HG02798 (cell line): ENCODE measurements around the gene FAM3B.

ENCODE experiments used
- ATAC-seq: cut with Tn5 transposase; IDR thresholded peaks from one replicate; pipeline ENCODE4 v1.9.1; 2021; ENCODE audit warnings: mild to moderate bottlenecking; ENCODE audit not compliant: unreplicated experiment, poor library complexity

The FAM3B gene

DNA sequence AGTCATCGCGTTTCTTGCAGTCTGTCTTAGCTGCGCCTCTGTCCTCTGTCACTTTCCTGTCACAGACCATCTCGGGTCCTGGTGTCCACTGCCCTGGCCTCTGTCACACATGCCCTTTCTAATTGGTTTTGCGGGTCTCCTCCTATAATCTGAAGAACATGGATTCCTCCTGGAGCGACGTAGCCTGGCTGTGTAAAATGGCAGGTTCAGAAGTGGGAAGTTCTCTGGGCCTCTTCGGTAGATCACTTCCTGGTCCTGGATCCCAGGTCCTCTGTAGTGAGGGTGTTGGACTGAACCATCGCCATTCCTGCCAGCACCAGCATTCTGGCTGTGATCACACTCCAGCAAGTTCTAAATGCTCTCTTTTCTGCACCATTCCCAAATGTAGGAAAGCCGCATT lies 857 bp downstream of the FAM3B start:
- ATAC-seq, result no peak

DNA sequence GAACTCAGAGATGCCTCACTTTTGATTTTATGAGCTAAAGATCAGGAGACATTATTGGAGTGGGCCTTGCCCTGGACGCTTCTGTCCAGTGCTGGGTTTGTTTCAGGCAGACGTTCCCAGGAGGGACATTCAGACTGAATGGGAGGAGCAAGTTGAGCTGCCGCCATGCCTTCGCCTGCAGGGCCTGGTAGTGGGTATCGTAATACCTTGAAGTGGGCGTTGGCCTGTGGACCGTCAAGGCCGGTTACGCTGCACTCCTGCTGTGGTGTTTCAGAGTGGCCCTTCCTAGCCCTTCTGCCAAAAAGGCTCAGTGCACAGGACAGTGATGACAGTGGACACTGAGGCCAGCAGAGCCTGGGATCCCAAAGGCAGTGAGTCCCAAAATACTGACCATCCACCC lies 1.6 kb downstream of the FAM3B start:
- no peak for ATAC-seq

DNA sequence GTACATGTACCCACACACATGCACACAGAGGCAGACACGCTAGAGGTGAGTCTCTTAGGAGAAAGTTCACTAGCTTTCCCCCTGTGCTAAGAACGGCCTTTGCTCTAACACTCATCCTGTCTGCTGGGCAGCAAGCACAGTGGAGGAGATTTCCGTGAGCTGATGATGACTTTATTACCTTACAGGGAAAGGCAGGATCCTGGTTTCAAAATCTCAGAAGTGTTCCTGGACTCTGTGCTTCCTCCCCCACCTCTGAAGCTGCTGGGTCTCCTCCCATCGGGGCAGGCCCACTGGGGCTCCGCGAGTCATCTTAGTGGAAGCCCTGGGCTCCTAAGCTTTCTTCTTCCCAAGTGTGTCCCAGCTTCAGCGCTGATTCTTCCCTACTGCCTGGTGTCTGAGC lies 2.7 kb downstream of the FAM3B start:
- no peak for ATAC-seq

DNA sequence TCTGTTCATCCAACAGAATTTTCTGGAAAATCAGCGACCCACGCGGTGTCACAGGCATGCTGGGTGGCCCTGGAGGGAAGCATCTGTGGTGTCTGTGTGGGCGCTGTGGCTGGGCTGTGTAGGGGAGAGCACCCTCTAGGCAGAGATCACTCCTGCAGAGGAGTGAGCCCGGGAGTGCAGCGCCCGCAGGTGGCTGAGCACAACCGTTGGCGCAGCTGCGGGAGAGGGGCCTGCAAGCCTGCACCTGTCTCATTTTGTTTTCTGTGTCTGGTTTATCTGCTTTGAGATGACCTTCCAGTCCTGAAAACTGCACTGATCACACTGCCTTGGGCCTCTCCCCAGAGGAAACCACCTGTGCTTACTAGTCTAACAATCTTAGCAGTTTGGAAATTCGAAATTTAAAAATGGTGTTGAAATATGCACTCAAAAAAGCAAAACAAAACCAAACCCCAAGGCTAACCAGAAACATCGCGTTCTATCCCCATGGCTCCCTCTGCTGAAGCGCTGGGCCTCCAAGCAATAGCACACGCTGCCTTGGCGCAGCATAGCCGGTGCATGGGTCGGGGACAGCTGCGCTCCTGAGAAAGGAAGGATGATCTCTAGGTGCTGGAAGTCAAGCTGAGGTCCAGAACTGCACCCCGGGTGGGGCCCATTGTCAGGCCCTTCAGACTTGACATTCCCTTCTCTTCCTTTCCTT lies 4.8 kb downstream of the FAM3B start:
- ATAC-seq, result peak; percentile 43

DNA sequence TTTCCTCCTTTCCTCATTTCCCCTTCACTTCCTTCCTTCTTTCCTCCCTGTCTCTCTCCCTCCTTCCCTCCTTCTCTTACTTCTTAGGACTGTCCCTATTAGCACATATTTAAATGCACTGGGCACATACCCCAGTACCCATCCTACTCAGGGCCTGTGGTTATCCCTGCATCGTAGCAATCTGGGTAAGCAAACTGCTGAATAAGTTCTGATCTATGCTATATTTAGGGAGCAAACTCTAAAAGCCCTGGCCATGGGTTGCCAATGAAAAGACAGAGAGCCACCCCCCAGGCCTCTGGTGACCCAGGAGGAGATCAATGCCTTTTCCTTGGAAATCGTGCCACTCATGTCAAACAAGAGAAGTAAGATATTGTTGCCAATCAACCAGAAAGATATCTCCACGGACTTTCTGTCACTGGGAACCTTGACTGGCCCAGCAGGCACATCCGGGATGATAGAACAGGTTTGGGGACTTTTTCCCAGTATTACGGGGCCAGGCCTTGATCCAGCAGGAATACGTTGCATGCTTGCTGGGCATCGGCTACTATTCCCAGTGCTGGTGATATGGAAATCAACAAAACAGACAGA lies 5.4 kb downstream of the FAM3B start:
- ATAC-seq, result no peak

DNA sequence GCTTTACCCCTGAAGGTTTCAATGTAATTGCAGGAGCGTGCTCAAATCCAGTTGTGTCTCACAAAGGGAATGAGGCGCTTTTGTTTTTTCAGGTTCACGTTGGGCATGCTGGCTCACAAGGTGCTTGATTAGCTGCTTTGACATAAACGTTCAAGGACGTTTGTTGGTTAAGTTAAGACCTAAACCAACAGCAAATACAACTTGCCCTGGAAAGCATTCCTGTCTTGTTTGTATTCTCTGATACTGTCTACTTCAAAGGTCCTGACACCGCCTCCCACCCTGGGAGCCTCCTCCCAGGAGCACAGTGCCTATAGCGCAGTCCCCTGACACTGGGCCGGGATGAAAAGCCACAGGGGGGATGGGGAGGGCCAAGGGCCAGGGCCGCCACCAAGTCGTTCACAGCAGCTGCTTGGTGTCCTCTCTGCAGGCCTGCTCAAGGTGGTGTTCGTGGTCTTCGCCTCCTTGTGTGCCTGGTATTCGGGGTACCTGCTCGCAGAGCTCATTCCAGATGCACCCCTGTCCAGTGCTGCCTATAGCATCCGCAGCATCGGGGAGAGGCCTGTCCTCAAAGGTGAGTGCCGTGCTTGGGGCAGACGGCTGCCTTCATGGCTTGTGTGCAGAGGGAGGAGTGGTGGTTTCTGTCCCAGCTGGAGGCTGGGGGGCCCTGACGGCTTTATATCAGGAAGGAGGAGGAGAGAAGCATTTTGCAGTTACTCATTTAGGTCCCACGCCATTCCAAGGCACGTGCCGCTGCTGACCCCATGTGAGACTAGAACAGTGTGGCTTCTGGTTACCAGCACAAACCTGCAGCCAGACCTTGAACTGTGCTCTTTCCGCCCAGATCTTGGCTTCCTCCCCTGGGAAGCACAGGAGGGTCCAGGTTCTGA lies 6.1 kb downstream of the FAM3B start:
- ATAC-seq, result no peak

DNA sequence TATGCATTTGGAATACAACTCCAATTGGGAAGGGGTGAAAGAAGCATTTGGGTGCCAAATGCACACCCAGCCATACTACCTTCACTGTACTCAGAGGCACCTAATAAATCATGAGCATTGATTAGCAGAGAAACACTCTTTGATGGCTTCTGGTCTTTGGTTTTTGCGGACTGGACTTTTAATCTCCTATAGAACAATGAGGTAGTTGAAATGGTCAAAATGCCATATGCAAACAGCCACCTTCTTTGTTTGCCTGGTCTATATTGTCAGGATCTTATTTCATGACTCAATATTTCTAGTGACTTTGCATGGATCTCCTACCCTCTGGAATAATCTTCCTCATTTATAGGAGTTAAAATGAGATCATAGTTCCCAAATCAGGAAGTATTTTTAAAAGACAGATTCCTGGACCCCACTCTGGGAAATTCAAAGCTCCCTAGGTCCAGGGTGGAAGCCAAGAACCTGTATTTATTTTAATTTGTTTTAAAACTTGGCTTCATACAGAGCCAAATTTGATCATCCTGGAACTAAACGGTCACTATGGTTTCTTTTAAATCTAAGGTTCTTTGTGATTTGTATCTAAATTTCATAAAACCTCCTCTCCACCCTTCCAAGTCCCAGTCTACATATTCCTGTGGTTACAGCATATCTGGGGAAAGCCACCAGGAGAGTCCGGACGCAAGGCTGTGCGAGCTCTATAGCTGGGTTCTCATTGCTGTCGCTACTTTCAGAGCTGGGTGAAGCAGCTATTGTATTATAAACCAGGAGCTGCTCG lies 8.7 kb downstream of the FAM3B start:
- ATAC-seq, result no peak

DNA sequence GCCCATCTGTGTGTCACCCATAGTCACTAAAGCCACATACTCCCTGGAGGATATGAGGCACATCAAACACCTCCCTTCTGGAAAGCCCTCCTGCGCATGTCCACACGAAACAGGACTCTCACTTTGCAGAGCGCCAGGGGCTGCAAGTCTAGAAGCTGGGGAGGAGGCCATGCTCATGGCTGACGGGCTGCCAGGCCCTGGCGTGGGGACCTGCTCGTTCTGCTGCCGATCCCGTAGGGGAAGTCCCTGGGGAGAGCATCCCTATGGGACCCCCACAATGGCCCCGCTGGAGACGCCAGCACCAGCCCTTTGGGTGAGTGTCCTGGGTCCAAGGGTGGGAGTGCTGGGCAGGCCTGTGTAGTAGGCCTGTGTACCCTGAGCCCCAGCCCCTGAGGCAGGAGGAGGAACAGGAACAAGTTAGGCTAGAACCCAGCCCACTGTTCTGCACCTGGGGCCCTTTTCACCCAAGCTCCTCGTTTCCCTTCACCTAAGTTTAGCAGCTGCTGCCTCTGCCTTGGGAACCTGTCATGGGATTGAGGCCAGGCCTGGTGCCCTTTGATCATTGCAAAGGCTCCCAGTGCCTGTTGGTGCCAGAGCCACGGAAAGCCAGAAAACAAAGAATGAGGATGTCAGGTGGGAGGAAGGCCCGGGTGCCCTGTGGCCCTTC lies 9.9 kb downstream of the FAM3B start:
- no peak for ATAC-seq

DNA sequence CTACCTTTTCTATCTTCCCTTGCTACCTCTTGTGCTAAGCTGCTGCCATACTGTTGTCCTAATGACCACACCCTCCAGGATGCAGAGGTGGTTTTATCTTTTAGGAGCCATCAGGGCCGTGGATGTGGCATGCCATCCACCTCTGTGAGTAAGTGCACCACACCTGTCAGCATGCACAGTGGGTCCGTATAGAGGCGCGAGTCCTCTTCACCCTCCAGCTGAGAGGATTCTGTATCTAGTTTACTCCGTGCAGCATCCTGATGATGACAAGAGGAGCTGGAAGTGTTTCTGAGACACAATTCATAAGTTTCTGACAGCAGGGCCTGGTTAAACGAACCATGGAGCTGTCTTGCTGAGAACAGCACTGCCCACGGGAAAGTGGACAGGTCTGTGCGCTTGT lies 11.2 kb downstream of the FAM3B start:
- ATAC-seq, result no peak

DNA sequence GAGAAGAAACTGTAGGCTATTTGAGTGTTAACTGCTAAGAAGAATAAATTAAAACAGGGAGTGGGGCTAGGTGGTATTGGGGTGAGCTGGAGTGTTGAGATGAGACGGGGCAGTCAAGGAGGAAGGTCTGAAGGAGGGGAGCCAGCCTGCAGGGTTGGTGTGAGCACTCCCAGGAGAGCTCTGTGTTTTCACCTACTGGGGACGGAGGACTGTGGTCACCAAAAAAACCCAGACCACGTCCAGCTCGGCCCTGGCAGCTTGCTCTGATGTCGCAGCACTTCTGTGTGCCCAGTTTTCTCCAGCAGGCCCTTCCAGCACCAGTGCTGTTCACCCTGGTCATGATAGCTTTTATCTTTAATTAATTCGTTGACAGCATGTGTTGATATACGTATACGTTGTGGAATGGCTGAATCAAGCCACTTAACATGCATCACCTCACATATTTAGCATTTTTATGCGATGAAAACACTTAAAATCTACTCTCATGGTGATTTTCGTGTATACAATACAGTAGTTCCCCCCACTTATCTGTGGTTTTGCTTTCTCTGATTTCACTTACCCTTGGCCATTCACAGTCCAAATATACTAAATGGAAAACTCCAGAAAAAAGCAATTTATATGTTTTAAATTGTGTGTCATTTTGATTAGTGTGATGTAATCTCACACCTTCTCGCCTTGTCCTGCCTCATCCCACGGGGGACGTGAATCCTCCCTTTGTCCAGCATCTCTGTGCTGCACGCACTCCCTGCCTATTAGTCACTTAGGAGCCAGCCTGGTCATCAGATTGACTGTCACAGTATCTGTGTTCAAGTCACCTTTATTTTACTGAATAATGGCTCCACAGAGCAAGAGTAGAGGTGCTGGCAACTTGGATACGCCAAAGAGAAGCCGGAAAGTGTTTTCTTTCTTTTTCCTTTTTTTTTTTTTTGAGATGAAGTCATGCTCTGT lies 12.3 kb downstream of the FAM3B start:
- no peak for ATAC-seq

DNA sequence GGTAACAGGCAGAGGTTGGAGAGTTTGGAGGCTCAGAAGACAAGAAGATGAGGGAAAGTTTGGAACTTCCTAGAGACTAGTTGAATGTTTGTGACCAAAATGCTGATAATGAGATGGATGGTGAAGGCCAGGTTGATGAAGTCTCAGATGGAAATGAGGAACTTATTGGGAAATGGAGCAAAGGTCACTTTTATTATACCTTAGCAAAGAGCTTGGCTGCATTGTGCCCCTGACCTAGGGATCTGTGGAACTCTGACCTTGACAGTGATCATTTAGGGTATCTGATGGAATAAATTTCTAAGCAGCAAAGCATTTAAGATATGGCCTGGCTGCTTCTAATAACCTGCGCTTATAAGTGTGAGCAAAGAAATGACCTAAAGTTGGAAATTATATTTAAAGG lies 17.2 kb downstream of the FAM3B start:
- ATAC-seq, result no peak

DNA sequence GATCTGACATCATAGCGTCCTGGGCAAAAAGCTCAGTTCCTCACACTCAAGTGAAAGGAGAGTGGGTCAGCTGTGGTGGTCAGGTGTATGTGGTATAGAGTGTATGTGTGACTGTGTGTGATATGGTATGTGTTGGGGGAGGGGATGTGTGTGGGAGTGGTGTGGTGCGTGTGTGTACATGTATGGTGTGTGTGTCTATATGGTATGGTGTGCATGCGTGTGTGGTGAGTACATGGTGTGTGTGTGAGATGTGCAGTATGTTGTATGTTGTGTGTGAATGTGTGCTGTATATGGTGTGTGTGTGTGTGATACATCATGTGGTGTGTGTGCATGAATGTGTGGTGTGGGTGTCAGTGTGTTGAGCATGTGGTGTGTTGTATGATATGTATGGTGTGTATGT lies 20.9 kb downstream of the FAM3B start:
- no peak for ATAC-seq

DNA sequence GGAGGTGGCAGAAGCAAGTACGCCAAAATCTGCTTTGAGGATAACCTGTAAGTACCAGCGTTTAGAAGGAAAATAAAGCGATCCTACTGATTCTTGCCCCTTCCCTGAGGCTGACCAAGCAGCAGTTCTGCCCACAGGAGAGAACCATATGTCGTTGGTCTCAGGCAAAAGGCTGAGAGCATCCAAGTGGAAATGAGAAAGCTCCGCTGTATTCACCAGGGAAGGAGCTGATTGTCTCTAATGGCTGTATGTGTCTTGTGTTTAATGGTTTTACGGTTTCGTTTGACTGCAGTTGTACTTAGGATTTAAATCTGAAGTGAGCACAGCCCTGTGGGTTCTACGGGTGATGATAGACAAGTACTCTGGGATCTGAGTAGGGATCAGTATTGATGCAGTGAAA lies 21.9 kb downstream of the FAM3B start:
- ATAC-seq, result no peak

DNA sequence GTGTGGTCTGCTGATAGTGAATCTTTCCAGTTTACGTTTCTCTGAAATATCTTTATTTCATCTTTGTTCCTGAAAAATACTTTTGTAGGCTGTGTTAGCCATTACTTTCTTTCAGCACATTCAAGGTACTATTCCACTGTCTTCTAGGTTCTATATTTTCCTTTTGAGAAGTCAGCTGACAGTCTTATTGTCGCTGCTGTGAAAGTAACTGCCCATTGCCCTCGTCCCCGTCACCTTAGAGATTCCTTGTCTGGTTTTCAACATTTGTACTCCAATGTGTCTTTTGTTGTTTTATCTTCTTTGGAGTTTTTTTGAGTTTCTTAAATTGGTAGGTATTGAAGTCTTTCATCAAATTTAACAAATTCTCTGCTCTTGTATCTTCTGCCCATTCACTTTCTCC lies 25.4 kb downstream of the FAM3B start:
- no peak for ATAC-seq

DNA sequence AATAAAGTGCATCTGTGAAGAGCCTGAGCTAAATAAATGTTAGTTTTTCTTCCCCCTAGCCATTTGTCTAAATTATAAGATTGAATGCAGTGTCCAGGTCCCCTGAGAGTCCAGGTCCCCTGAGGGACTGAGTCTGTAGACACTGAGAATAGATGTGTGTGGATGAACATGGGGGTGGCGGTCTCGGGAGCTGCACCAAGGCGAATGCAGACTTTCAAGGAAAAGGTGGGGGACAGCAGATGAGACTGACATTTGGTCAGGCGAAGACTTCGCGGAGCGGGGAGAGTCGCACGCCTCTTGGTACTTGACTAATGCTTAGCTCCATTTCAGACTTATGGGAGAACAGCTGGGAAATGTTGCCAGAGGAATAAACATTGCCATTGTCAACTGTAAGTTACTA lies 27.5 kb downstream of the FAM3B start:
- no peak for ATAC-seq

DNA sequence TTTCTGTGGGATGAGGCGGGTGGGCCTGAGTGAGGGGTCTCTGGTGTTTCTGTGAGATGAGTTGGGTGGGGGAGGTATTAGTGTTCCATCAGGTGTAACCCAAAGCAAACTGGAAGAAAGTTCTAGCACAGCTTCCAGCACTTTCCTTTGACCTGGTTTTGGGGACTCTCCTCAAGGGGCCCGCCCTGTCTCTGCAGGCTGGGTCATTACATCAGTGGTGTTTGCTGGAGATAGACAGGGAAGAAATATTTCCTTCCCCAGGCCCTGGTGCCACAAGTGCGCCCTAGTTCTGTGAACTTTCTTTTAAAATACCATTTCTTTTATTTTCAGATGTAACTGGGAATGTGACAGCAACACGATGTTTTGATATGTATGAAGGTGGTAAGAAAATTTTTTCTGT lies 28.8 kb downstream of the FAM3B start:
- no peak for ATAC-seq

DNA sequence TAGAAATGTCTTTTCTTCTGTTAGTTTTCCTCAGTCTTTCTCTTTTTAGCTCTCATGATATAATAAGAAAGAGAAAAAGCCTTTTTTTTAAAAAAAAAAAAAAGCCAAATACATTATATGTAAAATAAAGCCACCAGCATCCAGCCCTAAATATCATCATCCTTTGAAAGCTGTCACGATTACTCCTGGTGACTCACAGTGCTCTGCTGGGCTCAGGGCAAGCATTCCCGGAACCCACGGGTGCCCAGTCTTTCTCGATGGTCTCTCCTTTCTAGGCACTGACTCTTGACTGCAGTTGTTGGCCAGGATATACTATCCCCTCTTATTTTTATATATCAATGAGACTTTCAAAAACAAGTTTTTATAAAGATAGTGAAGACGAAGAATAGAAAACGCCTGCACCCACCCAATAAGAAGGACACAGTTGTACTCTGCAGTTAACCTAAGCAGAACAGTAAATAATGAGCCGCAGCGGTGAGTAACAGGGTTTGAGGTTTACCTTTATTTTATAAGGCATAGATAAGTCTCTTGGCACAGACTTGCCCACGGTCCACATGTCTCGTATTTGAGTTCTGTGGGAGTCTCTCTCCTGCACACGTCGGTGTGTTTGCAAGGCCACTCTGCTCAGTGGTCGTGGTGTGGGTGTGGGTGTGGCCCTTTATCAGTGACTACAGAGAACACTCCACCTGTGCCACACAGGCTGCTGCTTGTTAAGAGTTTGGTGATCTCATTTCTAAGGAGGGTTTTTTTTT lies 29.5 kb downstream of the FAM3B start:
- ATAC-seq, result no peak

DNA sequence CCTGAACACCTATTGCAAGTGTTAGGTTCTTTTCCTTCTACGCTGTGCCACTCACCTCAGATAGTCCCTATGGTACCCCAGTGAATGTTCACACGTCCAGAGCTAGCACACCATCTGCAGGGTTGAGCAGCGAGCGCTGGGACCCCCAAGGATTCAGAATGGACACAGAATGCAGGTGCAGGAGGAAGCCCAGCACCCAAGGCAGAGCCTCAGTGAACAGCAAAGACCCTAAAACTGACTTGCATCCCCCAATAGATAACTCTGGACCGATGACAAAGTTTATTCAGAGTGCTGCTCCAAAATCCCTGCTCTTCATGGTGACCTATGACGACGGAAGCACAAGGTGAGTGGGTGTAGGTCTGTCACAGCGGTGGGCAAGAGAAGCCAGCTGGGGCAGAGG lies 30.2 kb downstream of the FAM3B start:
- ATAC-seq, result no peak
